Activated CD4-positive, CD25-positive, alpha-beta regulatory T cell treated with anti-CD3 and anti-CD28 coated beads, Interleukin-2, amount 50 U/mL, for 72 hours (primary cell): ENCODE measurements around the gene VEPH1.
"Not testable (repeated sequence)": the region's sequence is repeated elsewhere in the genome, so short reads cannot be mapped to it uniquely, and the experiment has no call there.

ENCODE experiments used
- DNase-seq: peaks from one replicate; pipeline ENCODE4 v3.0.0; 2021

Gene VEPH1

DNA sequence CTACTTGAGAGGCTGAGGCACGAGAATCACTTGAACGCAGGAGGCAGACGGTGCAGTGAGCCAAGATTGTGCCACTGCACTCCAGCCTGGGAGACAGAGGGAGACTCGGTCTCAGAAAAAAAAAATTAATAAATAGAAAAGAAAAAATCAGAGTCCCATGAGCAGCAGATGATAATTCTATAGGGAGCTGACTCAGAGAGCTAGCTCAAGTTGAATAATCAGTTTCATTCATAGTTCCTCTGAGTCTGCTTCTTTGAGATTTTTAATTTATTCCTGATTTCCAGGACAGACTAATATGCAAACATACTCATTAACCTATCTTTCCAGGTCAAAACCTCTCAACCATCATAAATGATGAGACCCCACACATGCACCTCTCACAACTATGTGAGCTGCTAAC is 121.6 kb downstream of the VEPH1 start:
- DNase-seq = no peak

GRCh38 chr3:157379525-157380140 is 123.6 kb downstream of the VEPH1 start:
- DNase-seq = no peak

DNA sequence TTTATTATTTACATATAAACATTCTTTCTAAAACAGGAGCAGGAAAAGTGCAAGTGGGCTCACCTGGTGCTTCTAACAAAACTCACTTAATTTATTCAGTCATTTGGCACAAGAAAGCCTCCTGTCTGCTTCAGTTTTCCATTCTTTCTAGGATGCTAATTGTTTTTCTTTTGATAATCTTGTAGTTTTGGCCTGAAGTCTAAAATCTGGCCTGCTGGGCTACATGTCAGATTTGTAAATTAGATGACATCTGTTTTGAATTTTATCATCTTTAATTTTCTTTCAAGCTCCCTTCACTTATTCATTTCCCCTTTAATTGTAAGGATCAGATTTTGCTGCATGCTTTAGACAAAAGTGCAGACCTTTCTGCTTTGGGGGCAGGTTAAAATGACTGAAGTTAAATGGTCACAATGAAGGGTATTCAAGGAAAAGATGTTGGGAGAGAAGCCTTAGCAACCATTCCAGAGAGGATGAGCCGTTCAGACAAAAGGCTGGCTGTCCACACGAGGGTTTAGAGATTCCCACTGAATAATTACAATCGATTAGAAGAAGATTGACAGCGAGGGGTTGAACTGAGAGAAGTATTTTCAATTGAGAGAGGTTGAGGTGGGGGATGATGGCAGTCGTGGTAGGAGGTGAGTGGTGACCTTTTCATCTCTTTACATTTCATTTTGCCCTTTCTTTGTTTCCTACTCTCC is 126.5 kb downstream of the VEPH1 start:
- no peak for DNase-seq

- DNase-seq = no peak
Observed at GRCh38 chr3:157375342-157375986, 127.8 kb downstream of the VEPH1 start.

- no peak for DNase-seq
Observed at GRCh38 chr3:157374933-157375332, 128.3 kb downstream of the VEPH1 start.

- DNase-seq = no peak
Observed at GRCh38 chr3:157373783-157374182, 129.4 kb downstream of the VEPH1 start.

DNA sequence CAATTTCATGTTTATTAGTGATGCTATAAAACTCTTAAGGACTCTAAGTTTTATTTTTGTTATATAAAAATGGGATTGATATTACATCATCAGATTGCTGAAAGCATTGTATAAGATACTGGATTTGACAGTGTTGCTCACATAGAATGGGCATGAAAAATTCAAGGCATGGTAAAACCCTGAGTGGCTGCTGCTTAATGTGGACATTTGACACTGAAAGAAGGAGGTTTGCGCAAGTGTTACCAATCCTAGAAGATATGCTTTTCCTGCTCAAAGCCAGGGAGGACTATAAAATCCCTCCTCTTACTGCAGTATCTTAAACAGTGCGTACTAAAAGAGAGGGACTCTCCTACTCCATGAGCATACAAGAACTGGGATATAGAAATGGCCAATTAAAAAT is 132.3 kb downstream of the VEPH1 start:
- DNase-seq = no peak

- no peak for DNase-seq
Observed at GRCh38 chr3:157369727-157370421, 133.3 kb downstream of the VEPH1 start.

DNA sequence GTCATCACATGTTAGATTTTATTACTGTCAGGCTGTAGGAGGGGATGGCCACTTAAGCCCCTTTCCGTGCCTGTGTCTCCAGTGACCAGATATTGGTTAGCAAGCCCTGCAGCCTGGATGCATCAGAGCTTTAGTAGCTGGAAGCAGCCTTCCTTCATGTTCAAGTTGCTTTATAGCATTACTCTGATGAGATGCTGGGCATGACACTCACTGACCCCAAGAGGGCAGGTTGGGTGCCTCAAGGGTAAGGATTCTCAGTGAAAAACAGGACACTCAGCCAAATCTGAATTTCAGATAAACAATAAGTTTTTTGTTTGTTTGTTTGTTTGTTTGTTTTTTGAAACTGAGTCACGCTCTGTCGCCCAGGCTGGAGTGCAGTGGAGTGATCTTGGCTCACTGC is 135.0 kb downstream of the VEPH1 start:
- DNase-seq = no peak

GRCh38 chr3:157363393-157363792 is 139.8 kb downstream of the VEPH1 start:
- DNase-seq = no peak

- no peak for DNase-seq
Observed at GRCh38 chr3:157362348-157362747, 140.9 kb downstream of the VEPH1 start.

DNA sequence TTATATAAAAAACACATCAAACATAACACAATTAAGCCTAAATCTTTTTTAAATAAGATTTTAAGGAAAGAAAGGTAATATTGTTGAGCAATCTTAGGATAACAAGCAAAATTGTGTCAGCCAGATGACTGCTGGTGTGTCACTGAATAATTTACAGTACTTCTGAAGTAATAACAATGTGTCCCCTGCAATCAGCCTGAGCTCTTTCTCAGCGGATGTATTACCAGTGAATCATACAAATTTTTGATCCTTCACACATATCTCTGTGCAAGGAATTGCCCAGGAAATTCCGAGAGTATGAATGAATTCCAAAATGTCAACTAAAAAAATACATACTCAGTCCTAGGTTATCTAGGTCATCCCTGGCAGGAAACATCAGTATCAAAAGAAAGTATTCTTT is 143.2 kb downstream of the VEPH1 start:
- DNase-seq = no peak

- DNase-seq = no peak
Observed at GRCh38 chr3:157356541-157356940, 146.7 kb downstream of the VEPH1 start.

DNA sequence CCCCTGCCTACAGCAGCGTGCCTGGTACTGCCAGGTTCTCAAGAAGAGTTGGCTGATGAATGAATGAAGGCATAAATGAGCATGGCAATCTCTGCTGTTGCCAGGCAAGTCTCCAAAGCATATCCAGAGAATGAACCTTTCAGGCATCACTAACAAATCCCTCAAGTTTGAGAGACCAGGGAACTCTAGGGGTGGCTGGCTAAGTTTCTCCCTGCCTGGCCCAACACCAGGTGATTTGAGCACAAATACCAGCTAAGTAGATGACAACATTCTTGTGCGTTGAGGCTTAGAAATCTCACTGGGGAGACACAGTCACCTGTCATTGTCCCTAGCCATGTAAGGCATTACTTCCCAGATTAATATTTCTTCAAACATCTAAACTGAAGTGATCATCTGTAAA is 147.9 kb downstream of the VEPH1 start:
- DNase-seq = no peak

DNA sequence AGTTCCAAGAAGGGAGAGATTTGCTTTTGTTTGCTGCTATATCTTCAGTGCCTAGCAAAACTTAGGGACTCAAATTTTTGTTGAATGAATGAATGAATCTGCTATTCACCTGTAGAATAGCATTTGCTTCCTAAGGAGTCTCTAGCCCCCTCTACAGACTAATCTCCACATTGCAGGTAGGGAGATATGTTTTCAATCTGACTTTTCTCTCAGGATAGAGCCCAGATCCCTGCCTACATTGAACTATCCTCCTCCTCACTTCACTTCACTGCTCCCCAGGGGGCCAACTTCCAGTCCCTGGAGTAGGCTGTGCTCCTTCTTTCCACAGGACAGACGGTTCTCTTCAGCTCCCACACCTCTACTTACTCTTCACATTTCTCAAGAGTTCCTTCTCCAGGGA is 148.5 kb downstream of the VEPH1 start:
- DNase-seq = no peak

DNA sequence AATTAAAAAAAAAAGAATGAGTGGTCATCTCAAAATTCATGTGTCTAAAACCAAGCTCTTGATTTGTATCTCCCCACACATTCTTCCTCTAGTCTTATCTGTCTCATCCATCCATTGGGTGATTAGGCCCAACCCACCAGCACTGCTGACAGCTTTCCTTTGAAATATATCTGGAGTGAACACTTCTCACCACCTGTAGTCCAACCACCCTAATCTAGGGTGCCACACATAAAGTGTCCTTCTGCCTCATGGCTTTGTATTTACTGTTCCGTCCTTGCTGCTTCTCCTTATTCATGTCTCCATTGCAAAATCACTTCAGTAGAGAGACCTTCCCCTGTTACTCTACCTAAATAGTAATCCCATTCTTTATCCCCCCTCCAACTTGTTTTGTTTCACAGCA is 149.0 kb downstream of the VEPH1 start:
- DNase-seq = no peak

GRCh38 chr3:157353652-157354051 is 149.6 kb downstream of the VEPH1 start:
- DNase-seq = no peak

DNA sequence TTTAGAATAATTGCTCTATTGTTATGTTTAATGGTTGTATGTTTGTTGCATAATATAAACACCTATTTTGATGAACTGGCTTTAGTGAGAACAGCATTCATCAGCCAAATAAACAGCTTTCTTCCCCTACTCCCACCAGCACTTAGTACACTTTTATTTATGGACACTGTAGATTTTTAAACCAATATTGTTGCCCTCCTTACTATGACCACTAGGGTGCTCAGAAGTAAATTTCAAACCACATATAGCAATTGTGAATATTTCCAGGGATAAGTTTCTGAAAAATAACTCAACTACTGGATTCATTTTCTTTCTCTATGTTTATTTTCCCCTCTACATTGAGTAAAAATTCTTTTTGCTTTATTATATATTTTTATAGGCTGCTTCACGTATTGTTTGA is 151.2 kb downstream of the VEPH1 start:
- no peak for DNase-seq

DNA sequence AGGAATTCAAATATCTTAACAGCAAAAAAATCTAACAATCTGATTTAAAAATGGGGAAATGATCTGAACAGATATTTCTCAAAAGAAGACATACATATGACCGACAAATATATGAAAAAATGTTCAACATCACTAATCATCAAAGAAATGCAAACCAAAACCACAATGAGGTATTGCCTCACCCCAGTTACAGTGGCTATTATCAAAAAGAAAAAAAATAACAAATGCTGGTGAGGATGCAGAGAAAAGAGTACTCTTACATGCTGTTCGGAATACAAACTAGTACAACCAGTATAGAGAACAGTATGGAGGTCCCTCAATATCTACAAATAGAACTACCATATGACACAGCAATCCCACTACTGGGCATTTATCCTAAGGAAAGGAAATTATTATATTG is 152.6 kb downstream of the VEPH1 start:
- DNase-seq = not testable (repeated sequence)

DNA sequence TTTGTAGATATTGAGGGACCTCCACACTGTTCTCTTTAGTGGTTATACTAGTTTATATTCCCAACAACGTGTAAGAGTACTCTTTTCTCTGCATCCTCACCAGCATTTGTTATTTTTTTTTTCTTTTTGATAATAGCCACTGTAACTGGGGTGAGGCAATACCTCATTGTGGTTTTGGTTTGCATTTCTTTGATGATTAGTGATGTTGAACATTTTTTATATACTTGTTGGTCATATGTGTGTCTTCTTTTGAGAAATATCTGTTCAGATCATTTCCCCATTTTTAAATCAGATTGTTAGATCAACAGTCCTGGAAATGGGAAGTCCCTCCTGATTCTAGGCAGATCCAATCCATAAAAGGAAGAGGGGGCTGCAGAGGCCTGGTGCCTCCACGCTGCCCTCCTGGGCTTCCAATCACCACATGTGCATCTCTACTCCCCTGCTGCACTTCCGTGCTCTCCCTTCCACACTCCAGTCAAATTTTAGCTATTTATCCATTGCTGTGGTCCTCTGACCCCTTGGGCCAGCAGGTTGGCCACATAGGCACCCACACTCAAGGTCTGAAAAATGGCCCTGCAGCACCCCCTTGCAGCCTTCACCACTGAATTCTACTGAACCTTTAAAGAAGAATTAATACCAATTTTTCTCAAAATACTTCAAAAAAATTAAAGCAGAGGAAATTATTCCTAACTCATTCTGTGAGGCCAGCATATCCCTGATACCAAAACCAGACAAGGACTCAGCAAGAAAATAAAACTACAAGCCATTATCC is 154.7 kb downstream of the VEPH1 start:
- not testable (repeated sequence) for DNase-seq

DNA sequence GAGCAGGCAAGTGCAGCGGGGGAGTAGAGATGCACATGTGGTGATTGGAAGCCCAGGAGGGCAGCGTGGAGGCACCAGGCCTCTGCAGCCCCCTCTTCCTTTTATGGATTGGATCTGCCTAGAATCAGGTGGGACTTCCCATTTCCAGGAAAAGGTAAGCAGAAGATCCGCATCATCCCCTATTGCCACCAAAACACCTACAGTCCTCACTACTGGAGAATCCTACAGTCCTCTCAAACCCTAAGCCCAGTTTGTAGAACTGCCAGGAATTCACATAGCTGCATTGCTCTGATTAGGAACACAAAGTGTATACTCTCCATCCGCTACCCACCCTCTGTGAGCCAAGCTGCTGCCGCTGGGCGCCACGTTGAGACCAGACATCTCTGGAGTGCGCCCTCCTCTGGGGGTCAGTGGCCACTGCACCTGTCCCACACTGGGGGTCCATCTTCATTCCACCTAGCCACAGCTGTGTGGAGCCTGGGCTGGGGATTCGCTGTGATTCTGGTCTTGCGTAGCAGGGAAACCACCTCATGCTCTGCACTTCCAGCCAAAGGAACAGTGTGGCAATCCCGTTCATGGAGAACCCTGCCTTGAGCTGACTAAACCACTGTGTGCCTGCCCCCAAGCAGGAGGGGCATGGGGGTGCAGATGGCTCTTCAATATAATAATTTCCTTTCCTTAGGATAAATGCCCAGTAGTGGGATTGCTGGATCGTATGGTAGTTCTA is 155.5 kb downstream of the VEPH1 start:
- DNase-seq = no peak

GRCh38 chr3:157336252-157337009 is 166.8 kb downstream of the VEPH1 start:
- DNase-seq = no peak
